ENCODE results near the gene COL11A1.

DNA sequence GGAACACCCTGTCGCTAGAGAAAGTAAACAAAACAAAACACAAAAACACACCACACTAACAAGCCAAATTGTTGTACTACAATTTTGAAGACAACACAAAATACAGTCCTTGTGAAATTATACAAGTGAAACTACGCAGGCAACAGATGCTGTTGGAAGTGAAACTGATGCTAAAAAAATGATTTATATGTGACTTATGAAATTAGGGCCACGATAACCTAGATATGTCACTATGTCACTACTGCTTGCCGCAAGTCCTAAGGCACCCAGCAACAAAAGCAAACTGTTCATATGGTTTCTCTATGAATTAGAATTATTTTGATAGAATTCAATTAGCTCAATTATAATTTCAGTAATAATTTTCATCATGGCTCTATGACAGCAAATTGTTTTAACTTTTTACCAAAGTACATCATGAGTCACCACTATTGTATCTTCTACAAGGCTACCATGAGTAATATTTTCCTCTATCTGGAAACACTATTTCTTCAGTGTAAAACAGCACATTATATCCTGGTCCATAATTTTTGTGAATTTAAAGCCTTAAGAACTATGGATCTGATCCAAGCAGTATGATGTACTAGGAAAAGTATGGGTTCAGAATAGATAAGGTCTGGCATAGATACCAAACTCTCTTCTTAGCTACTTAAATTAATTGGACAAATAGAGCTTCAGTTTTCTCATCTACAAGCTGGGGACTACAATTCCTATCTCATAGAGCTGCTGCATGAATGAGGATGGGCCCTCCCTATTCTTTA is 216.3 kb downstream of the COL11A1 start:
- TF ChIP-seq, protein P1, sequence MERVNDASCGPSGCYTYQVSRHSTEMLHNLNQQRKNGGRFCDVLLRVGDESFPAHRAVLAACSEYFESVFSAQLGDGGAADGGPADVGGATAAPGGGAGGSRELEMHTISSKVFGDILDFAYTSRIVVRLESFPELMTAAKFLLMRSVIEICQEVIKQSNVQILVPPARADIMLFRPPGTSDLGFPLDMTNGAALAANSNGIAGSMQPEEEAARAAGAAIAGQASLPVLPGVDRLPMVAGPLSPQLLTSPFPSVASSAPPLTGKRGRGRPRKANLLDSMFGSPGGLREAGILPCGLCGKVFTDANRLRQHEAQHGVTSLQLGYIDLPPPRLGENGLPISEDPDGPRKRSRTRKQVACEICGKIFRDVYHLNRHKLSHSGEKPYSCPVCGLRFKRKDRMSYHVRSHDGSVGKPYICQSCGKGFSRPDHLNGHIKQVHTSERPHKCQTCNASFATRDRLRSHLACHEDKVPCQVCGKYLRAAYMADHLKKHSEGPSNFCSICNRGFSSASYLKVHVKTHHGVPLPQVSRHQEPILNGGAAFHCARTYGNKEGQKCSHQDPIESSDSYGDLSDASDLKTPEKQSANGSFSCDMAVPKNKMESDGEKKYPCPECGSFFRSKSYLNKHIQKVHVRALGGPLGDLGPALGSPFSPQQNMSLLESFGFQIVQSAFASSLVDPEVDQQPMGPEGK (tag by site-specific recombination; IDR thresholded peaks at IDR 0.05), result no peak
- no peak for TF ChIP-seq ZNF501 (tag by site-specific recombination; IDR thresholded peaks at IDR 0.05)
- TF ChIP-seq, protein P2, sequence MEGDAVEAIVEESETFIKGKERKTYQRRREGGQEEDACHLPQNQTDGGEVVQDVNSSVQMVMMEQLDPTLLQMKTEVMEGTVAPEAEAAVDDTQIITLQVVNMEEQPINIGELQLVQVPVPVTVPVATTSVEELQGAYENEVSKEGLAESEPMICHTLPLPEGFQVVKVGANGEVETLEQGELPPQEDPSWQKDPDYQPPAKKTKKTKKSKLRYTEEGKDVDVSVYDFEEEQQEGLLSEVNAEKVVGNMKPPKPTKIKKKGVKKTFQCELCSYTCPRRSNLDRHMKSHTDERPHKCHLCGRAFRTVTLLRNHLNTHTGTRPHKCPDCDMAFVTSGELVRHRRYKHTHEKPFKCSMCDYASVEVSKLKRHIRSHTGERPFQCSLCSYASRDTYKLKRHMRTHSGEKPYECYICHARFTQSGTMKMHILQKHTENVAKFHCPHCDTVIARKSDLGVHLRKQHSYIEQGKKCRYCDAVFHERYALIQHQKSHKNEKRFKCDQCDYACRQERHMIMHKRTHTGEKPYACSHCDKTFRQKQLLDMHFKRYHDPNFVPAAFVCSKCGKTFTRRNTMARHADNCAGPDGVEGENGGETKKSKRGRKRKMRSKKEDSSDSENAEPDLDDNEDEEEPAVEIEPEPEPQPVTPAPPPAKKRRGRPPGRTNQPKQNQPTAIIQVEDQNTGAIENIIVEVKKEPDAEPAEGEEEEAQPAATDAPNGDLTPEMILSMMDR (tag by site-specific recombination; IDR thresholded peaks at IDR 0.05), result no peak
- no peak for TF ChIP-seq ZNF658 (tag by site-specific recombination; IDR thresholded peaks at IDR 0.05)
- TF ChIP-seq, protein P3, sequence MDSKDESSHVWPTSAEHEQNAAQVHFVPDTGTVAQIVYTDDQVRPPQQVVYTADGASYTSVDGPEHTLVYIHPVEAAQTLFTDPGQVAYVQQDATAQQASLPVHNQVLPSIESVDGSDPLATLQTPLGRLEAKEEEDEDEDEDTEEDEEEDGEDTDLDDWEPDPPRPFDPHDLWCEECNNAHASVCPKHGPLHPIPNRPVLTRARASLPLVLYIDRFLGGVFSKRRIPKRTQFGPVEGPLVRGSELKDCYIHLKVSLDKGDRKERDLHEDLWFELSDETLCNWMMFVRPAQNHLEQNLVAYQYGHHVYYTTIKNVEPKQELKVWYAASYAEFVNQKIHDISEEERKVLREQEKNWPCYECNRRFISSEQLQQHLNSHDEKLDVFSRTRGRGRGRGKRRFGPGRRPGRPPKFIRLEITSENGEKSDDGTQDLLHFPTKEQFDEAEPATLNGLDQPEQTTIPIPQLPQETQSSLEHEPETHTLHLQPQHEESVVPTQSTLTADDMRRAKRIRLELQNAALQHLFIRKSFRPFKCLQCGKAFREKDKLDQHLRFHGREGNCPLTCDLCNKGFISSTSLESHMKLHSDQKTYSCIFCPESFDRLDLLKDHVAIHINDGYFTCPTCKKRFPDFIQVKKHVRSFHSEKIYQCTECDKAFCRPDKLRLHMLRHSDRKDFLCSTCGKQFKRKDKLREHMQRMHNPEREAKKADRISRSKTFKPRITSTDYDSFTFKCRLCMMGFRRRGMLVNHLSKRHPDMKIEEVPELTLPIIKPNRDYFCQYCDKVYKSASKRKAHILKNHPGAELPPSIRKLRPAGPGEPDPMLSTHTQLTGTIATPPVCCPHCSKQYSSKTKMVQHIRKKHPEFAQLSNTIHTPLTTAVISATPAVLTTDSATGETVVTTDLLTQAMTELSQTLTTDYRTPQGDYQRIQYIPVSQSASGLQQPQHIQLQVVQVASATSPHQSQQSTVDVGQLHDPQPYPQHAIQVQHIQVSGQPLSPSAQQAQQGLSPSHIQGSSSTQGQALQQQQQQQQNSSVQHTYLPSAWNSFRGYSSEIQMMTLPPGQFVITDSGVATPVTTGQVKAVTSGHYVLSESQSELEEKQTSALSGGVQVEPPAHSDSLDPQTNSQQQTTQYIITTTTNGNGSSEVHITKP (tag by site-specific recombination; IDR thresholded peaks at IDR 0.05), result no peak
- no peak for TF ChIP-seq ZNF274 (IDR thresholded peaks at IDR 0.05; ENCODE audit: low read length)
- TF ChIP-seq ZNF274 (tag by site-specific recombination; IDR thresholded peaks at IDR 0.05; ENCODE audit: borderline replicate concordance), result no peak
- no peak for TF ChIP-seq ZNF202 (tag by site-specific recombination; IDR thresholded peaks at IDR 0.05; ENCODE audit: borderline replicate concordance)
